A549 (cell line): ENCODE measurements around the gene RHEB. TPM values are rescaled to one million over a fixed set of nuclear protein-coding genes. Genes with fewer than 3 reads are reported as not detected.

Experiments used
- ATAC-seq, 2 experiments: fragments of 200-7000 bp in 1 of 2; fragments of >200 bp in 1 of 2; cut with Nextera tagmentation in 1 of 2; cut with Tn5 transposase in 1 of 2; 3 replicates each; pipeline versions ENCODE4 v1.8.0 to v1.9.1; 2018 to 2020; ENCODE audit warnings: mild to moderate bottlenecking in 1 of 2, moderate library complexity in 1 of 2
- CTCF ChIA-PET: fragments of 300-600 bp; sonication (Branson Sonifier 250); formaldehyde crosslinking; extraction: SDS; loops from one replicate; lab custom pipeline; 2021; ENCODE audit warnings: antibody characterized with exemption, inconsistent platforms; lab: Yijun Ruan, JAX
- POLR2A ChIA-PET: fragments of 350-600 bp; formaldehyde crosslinking; extraction: SDS; loops from one replicate; lab custom pipeline; 2021; ENCODE audit warnings: antibody characterized with exemption, inconsistent platforms; lab: Yijun Ruan, JAX
- DNase-seq, 2 experiments: peaks; one replicate each; pipeline versions ENCODE4 v3.0.0 to v3.0.0-alpha.2; 2011 to 2016; ENCODE audit warnings: low read depth in 1 of 2, low spot score in 1 of 2
- FAIRE-seq: peaks from 2 replicates; lab custom pipeline; 2011; peaks lifted over from hg19 to GRCh38; lab: Jason Lieb, UNC
- H3K27ac ChIP-seq, 2 experiments: fragments of >200 bp; sonication (Bioruptor Twin); formaldehyde crosslinking; 3 replicates each; pipeline ENCODE4 v1.5.1; 2016 to 2017
- H3K4me1 ChIP-seq: fragments of >200 bp; sonication (Bioruptor Twin); formaldehyde crosslinking; 3 replicates; pipeline ENCODE4 v1.6.1; 2016
- H3K4me2 ChIP-seq: fragments of >200 bp; sonication (Bioruptor Twin); formaldehyde crosslinking; 3 replicates; pipeline ENCODE4 v1.6.1; 2016
- H3K4me3 ChIP-seq: fragments of >200 bp; sonication (Bioruptor Twin); formaldehyde crosslinking; 3 replicates; pipeline ENCODE4 v1.5.1; 2016
- H3K9me3 ChIP-seq: fragments of >200 bp; sonication (Bioruptor Twin); formaldehyde crosslinking; 3 replicates; pipeline ENCODE4 v1.6.1; 2016
- ATOH8 ChIP-seq: fragments of 250-450 bp; sonication (Bioruptor Pico); IDR thresholded peaks from 2 replicates; pipeline ENCODE4 v1.5.0; 2020; ENCODE audit warnings: low read depth, mild to moderate bottlenecking, moderate library complexity
- BCL3 ChIP-seq: fragments of >200 bp; sonication (Bioruptor Twin); formaldehyde crosslinking; IDR thresholded peaks from 3 replicates; pipeline ENCODE4 v1.6.1; 2016
- BHLHE40 ChIP-seq: IDR thresholded peaks from 2 replicates; pipeline ENCODE4 v1.6.1; 2012; ENCODE audit warnings: low read depth, low read length, inconsistent platforms
- CBX8 ChIP-seq: fragments of 200-600 bp; sonication (generic); IDR thresholded peaks from 2 replicates; pipeline ENCODE4 v1.6.1; 2016
- CHD2 ChIP-seq: fragments of 150-350 bp; IDR thresholded peaks from 2 replicates; pipeline ENCODE4 v1.6.1; 2014; ENCODE audit warnings: low read length; ENCODE audit not compliant: partially characterized antibody
- EHF ChIP-seq: fragments of 250-450 bp; sonication (Bioruptor Pico); IDR thresholded peaks from 2 replicates; pipeline ENCODE4 v1.5.0; 2020; ENCODE audit warnings: mild to moderate bottlenecking
- ELK1 ChIP-seq: fragments of 150-350 bp; IDR thresholded peaks from 2 replicates; pipeline ENCODE4 v1.6.1; 2014; ENCODE audit warnings: low read depth, mild to moderate bottlenecking, low read length
- HDAC2 ChIP-seq: fragments of 200-600 bp; sonication (generic); IDR thresholded peaks from 2 replicates; pipeline ENCODE4 v1.6.1; 2016
- HES2 ChIP-seq: fragments of >200 bp; sonication (Bioruptor Twin); formaldehyde crosslinking; IDR thresholded peaks from 2 replicates; pipeline ENCODE4 v1.6.1; 2016
- HEYL ChIP-seq: fragments of 250-450 bp; sonication (Bioruptor Pico); IDR thresholded peaks from 2 replicates; pipeline ENCODE4 v1.8.0; 2021; ENCODE audit warnings: mild to moderate bottlenecking, moderate library complexity
- KDM5A ChIP-seq: fragments of 200-600 bp; sonication (generic); IDR thresholded peaks from 2 replicates; pipeline ENCODE4 v1.6.1; 2016; ENCODE audit warnings: antibody characterized with exemption, mild to moderate bottlenecking
- MAX ChIP-seq: IDR thresholded peaks from 2 replicates; pipeline ENCODE4 v1.6.1; 2012
- MAZ ChIP-seq: fragments of 150-350 bp; IDR thresholded peaks from 2 replicates; pipeline ENCODE4 v1.6.1; 2014; ENCODE audit warnings: antibody characterized with exemption, low read depth, low read length, borderline replicate concordance
- MYC ChIP-seq: IDR thresholded peaks from 2 replicates; pipeline ENCODE4 v1.6.1; 2012; ENCODE audit warnings: mild to moderate bottlenecking, inconsistent platforms, low read length, improper control_type of control experiment, borderline replicate concordance
- NR3C1 ChIP-seq: fragments of >200 bp; sonication (Bioruptor Twin); formaldehyde crosslinking; IDR thresholded peaks from 3 replicates; pipeline ENCODE4 v1.6.1; 2017
- PHF8 ChIP-seq: fragments of 200-600 bp; sonication (generic); IDR thresholded peaks from 2 replicates; pipeline ENCODE4 v1.6.1; 2016; ENCODE audit warnings: low read depth, mild to moderate bottlenecking, antibody characterized with exemption, moderate library complexity, borderline replicate concordance
- POLR2A ChIP-seq: IDR thresholded peaks from 2 replicates; pipeline ENCODE4 v1.6.1; 2012; ENCODE audit warnings: mild to moderate bottlenecking, low read length
- RAD21 ChIP-seq, 2 experiments: fragments of >200 bp in 1 of 2; sonication (Bioruptor Twin) in 1 of 2; formaldehyde crosslinking in 1 of 2; IDR thresholded peaks in 1 of 2; conservative IDR thresholded peaks in 1 of 2; 2 replicates in 1 of 2; 3 replicates in 1 of 2; pipeline ENCODE4 v1.6.1; 2012 to 2018; ENCODE audit warnings: inconsistent platforms in 1 of 2
- RCOR1 ChIP-seq: fragments of 150-350 bp; IDR thresholded peaks from 2 replicates; pipeline ENCODE4 v1.6.1; 2014; ENCODE audit warnings: antibody characterized with exemption, low read length, low read depth
- SMC3 ChIP-seq: fragments of >200 bp; sonication (Bioruptor Twin); formaldehyde crosslinking; IDR thresholded peaks from 3 replicates; pipeline ENCODE4 v1.6.1; 2018; ENCODE audit warnings: inconsistent platforms
- SREBF2 ChIP-seq: fragments of 450-650 bp; IDR thresholded peaks from 2 replicates; pipeline ENCODE4 v1.6.1; 2014; ENCODE audit warnings: mild to moderate bottlenecking, moderate library complexity
- TFCP2L1 ChIP-seq: fragments of 250-450 bp; sonication (Bioruptor Pico); IDR thresholded peaks from 2 replicates; pipeline ENCODE4 v1.5.0; 2021; ENCODE audit warnings: mild to moderate bottlenecking
- USF2 ChIP-seq: fragments of 450-650 bp; IDR thresholded peaks from 2 replicates; pipeline ENCODE4 v1.6.1; 2014; ENCODE audit warnings: antibody characterized with exemption
- ZFP36 ChIP-seq: fragments of 450-650 bp; IDR thresholded peaks from 2 replicates; pipeline ENCODE4 v1.6.1; 2014; ENCODE audit warnings: borderline replicate concordance; ENCODE audit not compliant: partially characterized antibody
- ZNF302 ChIP-seq: fragments of 250-450 bp; sonication (Bioruptor Pico); IDR thresholded peaks from 2 replicates; pipeline ENCODE4 v1.9.0; 2021; ENCODE audit warnings: inconsistent platforms, mild to moderate bottlenecking, moderate library complexity
- WGBS: methylation state at CpG from one replicate; pipeline ENCODE4 v1.1.6; 2017; ENCODE audit errors: missing lambda C conversion rate; 5-methylcytosine and 5-hydroxymethylcytosine counted together
- polyA plus RNA-seq, 4 experiments: library from polyadenylated mRNA; depleted of rRNA in 3 of 4; stranded (reverse); fragments of >200 nt; fragmentation: RNase III in 1 of 4; extraction: RNeasy Plus Mini Kit Qiagen cat#74134 plus additional on column Dnase treatment in 1 of 4; gene quantifications; 2 replicates in 3 of 4; 3 replicates in 1 of 4; pipeline ENCODE4 v1.2.3, GENCODE V29; 2011 to 2017

The RHEB gene
- polyA plus RNA-seq, 2 of the 4 experiments (the other 2 are of a cell fraction) = 110 to 198 TPM

GRCh38 chr7:151501676-151502075 is 18.0 kb downstream of the RHEB start (continued):
- no peak for TF ChIP-seq ZNF302 (CRISPR knock-in tag)
- TF ChIP-seq TFCP2L1 (CRISPR knock-in tag) = no peak
- no peak for TF ChIP-seq ZFP36
- no peak for TF ChIP-seq HEYL (CRISPR knock-in tag)
- no peak for TF ChIP-seq SMC3

- TF ChIP-seq MYC (no peak), MAX (no peak), ATOH8 (CRISPR knock-in tag) (no peak), ZNF302 (CRISPR knock-in tag) (no peak), RAD21 (conservative IDR thresholded peaks at IDR 0.05 in 1 of 2, IDR thresholded peaks at IDR 0.05 in 1 of 2) (no peak), RCOR1 (no peak), BHLHE40 (no peak), PHF8 (no peak), TFCP2L1 (CRISPR knock-in tag) (no peak), BCL3 (no peak), HES2 (no peak)
- peak overlapping the region in 1 of 2 experiments; percentile 45; a peak in 2 of 6 replicates for H3K27ac ChIP-seq
- H3K4me3 ChIP-seq = no peak overlapping the region
- POLR2A ChIA-PET = interaction anchor here (0.6 kb wide), 1 partner anchor 18 kb away, joined by 3 read pairs; no protein-coding TSS in a partner anchor
- FAIRE-seq (no peak), ATAC-seq (no peak), DNase-seq (no peak)
- CTCF ChIA-PET = interaction anchor here (0.6 to 3.0 kb wide), 9 partner anchors 11 to 284 kb away, joined by 3 to 7 read pairs (median 4); no protein-coding TSS in a partner anchor
- H3K9me3 ChIP-seq = no peaks in the 10 kb centered on the region
- peaks cover 66% of the 10 kb centered on the region for H3K4me1 ChIP-seq
- WGBS = 70% methylated on average over 5 of the region's 5 CpGs
- peak overlapping the region; percentile 55 for H3K4me2 ChIP-seq
Measured at GRCh38 chr7:151498495-151498894, 21.2 kb downstream of the RHEB start.

GRCh38 chr7:151497306-151497871 is 22.3 kb downstream of the RHEB start:
- Histone ChIP-seq H3K9me3 (no peaks in the 10 kb centered on the region), H3K27ac (no peak overlapping the region), H3K4me1 (peaks cover 66% of the 10 kb centered on the region), H3K4me3 (no peak overlapping the region), H3K4me2 (no peak overlapping the region)
- POLR2A ChIA-PET = no interaction called here
- 97% methylated on average over 10 of the region's 10 CpGs for WGBS
- no peak; a peak in 1 of 6 replicates for ATAC-seq
- DNase-seq = no peak
- CTCF ChIA-PET = interaction anchor here (1.0 to 3.0 kb wide), 7 partner anchors 10 to 182 kb away, joined by 3 to 7 read pairs (median 3); no protein-coding TSS in a partner anchor
- TF ChIP-seq MYC (no peak), EHF (CRISPR knock-in tag) (no peak), HES2 (no peak), MAZ (no peak), SREBF2 (no peak), POLR2A (no peak), ATOH8 (CRISPR knock-in tag) (no peak), NR3C1 (no peak), SMC3 (no peak), PHF8 (no peak), HDAC2 (no peak), KDM5A (no peak), CBX8 (no peak), MAX (no peak), CHD2 (no peak), ELK1 (no peak), USF2 (no peak)
- FAIRE-seq = no peak
